Vagina (tissue), 2 donors: ENCODE measurements around the gene CRYZL1. TPM values are rescaled to one million over a fixed set of nuclear protein-coding genes. Genes with fewer than 3 reads are reported as not detected.
A peak's percentile ranks its signal among the peaks of the same experiment; 100 is the strongest.

Source experiments
- DNase-seq, 2 donors: peaks; one replicate each; pipeline ENCODE4 v3.0.0-alpha.2; 2017; ENCODE audit errors: extremely low spot score in 2 of 2
- H3K27ac ChIP-seq: fragments of 200-600 bp; sonication (generic); one replicate; pipeline ENCODE4 v1.5.1; 2019
- H3K27me3 ChIP-seq: fragments of 200-600 bp; sonication (generic); one replicate; pipeline ENCODE4 v1.5.1; 2019
- H3K36me3 ChIP-seq, 2 donors: fragments of 200-600 bp; sonication (generic); one replicate each; pipeline ENCODE4 v1.5.1; 2017 to 2019
- H3K4me1 ChIP-seq: fragments of 200-600 bp; sonication (generic); one replicate; pipeline ENCODE4 v1.5.1; 2019
- H3K4me3 ChIP-seq, 2 donors: fragments of 200-600 bp; sonication (generic); 1 replicate in 1 of 2; 2 replicates in 1 of 2; pipeline ENCODE4 v1.5.1; 2016 to 2019
- H3K9me3 ChIP-seq: fragments of 200-600 bp; sonication (generic); one replicate; pipeline ENCODE4 v1.5.1; 2019
- POLR2A ChIP-seq, 2 donors: fragments of 450-650 bp; IDR thresholded peaks; one replicate each; pipeline ENCODE4 v1.6.1; 2017; ENCODE audit warnings: antibody characterized with exemption in 2 of 2, mild to moderate bottlenecking in 2 of 2, moderate library complexity in 2 of 2
- POLR2AphosphoS5 ChIP-seq, 2 donors: sonication (generic); formaldehyde crosslinking; IDR thresholded peaks; one replicate each; pipeline ENCODE4 v1.9.0; 2017; ENCODE audit warnings: antibody characterized with exemption in 2 of 2, mild to moderate bottlenecking in 2 of 2, low read depth in 1 of 2; ENCODE audit not compliant: insufficient read depth in 1 of 2
- intact Hi-C: fragments of 100-400 bp; cut with DNase I; formaldehyde crosslinking; loops from one replicate; pipeline ENCODE4 v1.15.1; 2023
- total RNA-seq: library from RNA; depleted of rRNA; stranded (reverse); fragments of >200 nt; gene quantifications from one replicate; pipeline ENCODE4 v1.2.3, GENCODE V29; 2016
- TF ChIP-seq, protein P1 (sequence below), 3 experiments: fragments of 450-650 bp in 2 of 3; fragments of 200-600 bp in 1 of 3; sonication (generic) in 1 of 3; IDR thresholded peaks; one replicate each; pipeline ENCODE4 v1.5.1; 2017 to 2019; ENCODE audit warnings: antibody characterized with exemption in 3 of 3, mild to moderate bottlenecking in 2 of 3, moderate library complexity in 2 of 3

The CRYZL1 gene
- total RNA-seq, 1 donor from 2014 or later: 56.2 TPM

DNA sequence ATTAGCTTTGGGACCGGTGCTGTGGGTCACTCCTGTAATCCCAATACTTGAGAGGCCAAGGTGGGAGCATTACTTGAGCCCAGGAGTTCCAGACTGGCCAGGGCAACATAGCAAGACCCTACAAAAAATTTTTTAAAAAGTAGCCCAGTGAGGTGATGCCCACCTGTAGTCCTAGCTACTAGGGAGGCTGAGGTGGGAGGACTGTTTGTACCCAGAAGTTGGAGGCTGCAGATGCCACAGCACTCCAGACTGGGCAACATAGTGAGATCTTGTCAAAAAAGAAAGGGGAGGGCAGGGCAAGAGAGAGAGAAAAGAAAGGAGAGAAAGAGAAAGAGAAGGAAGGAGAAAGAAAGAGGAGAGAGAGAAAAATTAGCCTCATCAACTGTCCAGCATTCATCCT lies 7.0 kb upstream of the CRYZL1 start:
- Histone ChIP-seq H3K4me3 (no peak overlapping the region), H3K9me3 (no peaks in the 10 kb centered on the region), H3K4me1 (peaks cover 36% of the 10 kb centered on the region), H3K27ac (no peak overlapping the region), H3K36me3 (no peaks in the 10 kb centered on the region), H3K27me3 (no peaks in the 10 kb centered on the region)
- TF ChIP-seq, protein P1, sequence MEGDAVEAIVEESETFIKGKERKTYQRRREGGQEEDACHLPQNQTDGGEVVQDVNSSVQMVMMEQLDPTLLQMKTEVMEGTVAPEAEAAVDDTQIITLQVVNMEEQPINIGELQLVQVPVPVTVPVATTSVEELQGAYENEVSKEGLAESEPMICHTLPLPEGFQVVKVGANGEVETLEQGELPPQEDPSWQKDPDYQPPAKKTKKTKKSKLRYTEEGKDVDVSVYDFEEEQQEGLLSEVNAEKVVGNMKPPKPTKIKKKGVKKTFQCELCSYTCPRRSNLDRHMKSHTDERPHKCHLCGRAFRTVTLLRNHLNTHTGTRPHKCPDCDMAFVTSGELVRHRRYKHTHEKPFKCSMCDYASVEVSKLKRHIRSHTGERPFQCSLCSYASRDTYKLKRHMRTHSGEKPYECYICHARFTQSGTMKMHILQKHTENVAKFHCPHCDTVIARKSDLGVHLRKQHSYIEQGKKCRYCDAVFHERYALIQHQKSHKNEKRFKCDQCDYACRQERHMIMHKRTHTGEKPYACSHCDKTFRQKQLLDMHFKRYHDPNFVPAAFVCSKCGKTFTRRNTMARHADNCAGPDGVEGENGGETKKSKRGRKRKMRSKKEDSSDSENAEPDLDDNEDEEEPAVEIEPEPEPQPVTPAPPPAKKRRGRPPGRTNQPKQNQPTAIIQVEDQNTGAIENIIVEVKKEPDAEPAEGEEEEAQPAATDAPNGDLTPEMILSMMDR (IDR thresholded peaks at IDR 0.05): no peak
- TF ChIP-seq POLR2AphosphoS5 (IDR thresholded peaks at IDR 0.05; ENCODE audit: insufficient read depth in 1 of 2, low read depth in 1 of 2) (no peak), POLR2A (IDR thresholded peaks at IDR 0.05) (no peak)
- DNase-seq: no peak
- intact Hi-C loops: loop anchor here (10.0 kb wide), 2 partner anchors 156 to 246 kb away; no protein-coding TSS in a partner anchor

DNA sequence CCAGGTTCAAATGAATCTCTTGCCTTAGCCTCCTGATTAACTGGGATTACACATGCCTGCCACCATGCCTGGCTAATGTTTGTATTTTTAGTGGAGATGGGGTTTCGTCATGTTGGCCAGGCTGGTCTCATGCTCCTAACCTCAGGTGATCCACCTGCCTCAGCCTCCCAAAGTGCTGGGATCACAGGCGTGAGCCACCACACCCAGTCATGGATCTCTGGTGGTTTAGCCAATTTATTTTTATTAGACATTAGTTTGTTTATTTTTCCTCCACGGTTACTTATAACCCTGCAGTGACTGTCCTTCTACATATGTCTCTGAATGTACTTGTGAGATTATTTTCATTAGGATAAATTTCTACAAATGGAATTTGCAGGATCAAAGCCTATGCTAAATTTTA lies 6.0 kb upstream of the CRYZL1 start:
- no peak for DNase-seq
- no peaks in the 10 kb centered on the region for H3K27me3 ChIP-seq
- no peak overlapping the region for H3K4me3 ChIP-seq
- intact Hi-C loops: loop anchor here (10.0 kb wide), 2 partner anchors 157 to 247 kb away; no protein-coding TSS in a partner anchor
- H3K9me3 ChIP-seq: no peaks in the 10 kb centered on the region
- no peak for TF ChIP-seq POLR2A (IDR thresholded peaks at IDR 0.05)
- TF ChIP-seq POLR2AphosphoS5 (IDR thresholded peaks at IDR 0.05; ENCODE audit: insufficient read depth in 1 of 2, low read depth in 1 of 2): no peak
- TF ChIP-seq, protein P1 (IDR thresholded peaks at IDR 0.05): no peak
- peaks cover 36% of the 10 kb centered on the region for H3K4me1 ChIP-seq
- no peaks in the 10 kb centered on the region for H3K36me3 ChIP-seq
- no peak overlapping the region for H3K27ac ChIP-seq

DNA sequence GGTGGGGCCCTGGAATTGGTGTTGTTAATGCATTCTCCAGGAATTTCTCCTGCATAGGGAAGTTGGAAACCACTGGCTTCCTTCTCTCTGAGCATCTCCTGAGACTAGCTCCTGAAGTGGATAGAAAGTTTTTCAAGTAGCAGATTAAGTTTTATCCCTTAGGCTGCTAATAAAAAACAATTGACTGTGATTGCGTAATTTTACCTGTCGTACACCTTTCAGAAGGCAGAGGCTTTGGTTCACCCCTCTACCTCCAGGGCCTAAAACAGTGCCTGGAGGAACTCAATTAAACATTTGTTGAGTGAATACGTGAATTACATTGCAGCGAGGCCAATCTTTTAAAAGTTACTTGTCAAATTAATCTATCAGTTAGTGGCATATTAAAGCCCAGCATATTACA lies 4.2 kb upstream of the CRYZL1 start:
- no peak for DNase-seq
- Histone ChIP-seq H3K27me3 (no peaks in the 10 kb centered on the region), H3K4me3 (no peak overlapping the region), H3K27ac (no peak overlapping the region), H3K36me3 (no peaks in the 10 kb centered on the region), H3K4me1 (peaks cover 33% of the 10 kb centered on the region), H3K9me3 (no peaks in the 10 kb centered on the region)
- intact Hi-C loops: loop anchor here (10.0 kb wide), 2 partner anchors 159 to 249 kb away; no protein-coding TSS in a partner anchor
- TF ChIP-seq, protein P1 (IDR thresholded peaks at IDR 0.05): no peak
- TF ChIP-seq POLR2AphosphoS5 (IDR thresholded peaks at IDR 0.05; ENCODE audit: insufficient read depth in 1 of 2, low read depth in 1 of 2) (no peak), POLR2A (IDR thresholded peaks at IDR 0.05) (no peak)

DNA sequence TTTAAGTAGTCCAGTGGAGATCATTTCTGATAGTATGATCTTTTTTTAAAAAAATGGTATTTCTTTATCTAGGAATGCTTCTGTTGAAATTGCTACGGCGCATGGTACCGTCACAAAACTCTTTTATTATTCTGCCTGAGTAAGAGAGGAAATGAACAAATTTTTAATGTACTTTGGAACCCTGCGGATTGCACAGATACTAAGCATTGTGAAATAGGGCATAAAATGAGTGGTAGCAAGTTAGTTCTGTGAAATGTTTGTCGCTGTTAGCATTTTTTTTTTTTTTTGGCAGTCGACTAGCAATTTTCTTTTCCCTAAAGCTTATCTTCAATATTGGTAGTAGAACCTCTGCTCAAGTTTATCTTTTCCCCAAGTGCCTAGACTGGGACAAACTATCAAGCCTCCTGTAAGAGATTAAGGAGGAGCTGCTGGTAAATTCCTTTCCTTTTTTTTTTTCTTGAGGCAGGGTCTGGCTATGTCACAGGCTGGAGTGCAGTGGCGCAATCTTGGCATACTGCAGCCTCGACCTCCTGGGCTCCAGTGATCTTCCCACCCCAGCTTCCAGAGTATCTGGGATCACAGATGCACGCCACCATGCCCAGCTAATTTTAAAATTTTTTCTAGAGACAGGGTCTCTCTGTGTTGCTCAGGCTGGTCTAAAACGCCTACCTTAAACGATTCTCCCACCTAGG lies 3.0 kb upstream of the CRYZL1 start:
- Histone ChIP-seq H3K36me3 (no peaks in the 10 kb centered on the region), H3K27me3 (no peaks in the 10 kb centered on the region), H3K27ac (peak overlapping the region; percentile 89), H3K4me3 (peak overlapping the region; percentile 85 to 91), H3K4me1 (peaks cover 42% of the 10 kb centered on the region), H3K9me3 (no peaks in the 10 kb centered on the region)
- DNase-seq: no peak
- no peak for TF ChIP-seq POLR2A (IDR thresholded peaks at IDR 0.05)
- TF ChIP-seq, protein P1 (IDR thresholded peaks at IDR 0.05): no peak
- TF ChIP-seq POLR2AphosphoS5 (IDR thresholded peaks at IDR 0.05; ENCODE audit: insufficient read depth in 1 of 2, low read depth in 1 of 2): no peak
- intact Hi-C loops: loop anchor here (10.0 kb wide), 2 partner anchors 160 to 250 kb away; no protein-coding TSS in a partner anchor
